ENCODE results near the gene UBE2D1.

DNA sequence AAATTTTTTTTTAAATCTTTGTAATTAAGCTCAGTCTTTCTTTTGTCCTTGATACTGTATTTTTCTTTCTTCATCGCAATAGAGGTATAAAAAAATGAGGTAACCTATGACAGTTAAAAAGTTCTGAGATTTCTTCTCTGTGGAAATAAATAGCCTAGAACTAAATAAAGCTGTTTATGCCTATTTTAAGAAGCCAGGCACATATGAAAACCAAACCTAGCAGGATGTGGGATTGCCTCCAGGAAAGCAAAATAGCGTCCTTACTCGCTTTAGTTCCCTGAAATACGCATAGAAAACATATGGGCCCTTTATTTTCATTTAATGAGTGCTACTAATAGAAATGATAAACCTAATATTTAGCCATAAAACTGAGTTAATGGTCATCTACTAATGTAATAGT is 6.6 kb downstream of the UBE2D1 start:
- no peak for TF ChIP-seq POLR2A (IDR thresholded peaks at IDR 0.05)
- no peak for TF ChIP-seq POLR2AphosphoS5 (IDR thresholded peaks at IDR 0.05)

All from sigmoid colon (tissue), 4 donors.